ENCODE results near the gene FAM3B.

FAM3B gene

DNA sequence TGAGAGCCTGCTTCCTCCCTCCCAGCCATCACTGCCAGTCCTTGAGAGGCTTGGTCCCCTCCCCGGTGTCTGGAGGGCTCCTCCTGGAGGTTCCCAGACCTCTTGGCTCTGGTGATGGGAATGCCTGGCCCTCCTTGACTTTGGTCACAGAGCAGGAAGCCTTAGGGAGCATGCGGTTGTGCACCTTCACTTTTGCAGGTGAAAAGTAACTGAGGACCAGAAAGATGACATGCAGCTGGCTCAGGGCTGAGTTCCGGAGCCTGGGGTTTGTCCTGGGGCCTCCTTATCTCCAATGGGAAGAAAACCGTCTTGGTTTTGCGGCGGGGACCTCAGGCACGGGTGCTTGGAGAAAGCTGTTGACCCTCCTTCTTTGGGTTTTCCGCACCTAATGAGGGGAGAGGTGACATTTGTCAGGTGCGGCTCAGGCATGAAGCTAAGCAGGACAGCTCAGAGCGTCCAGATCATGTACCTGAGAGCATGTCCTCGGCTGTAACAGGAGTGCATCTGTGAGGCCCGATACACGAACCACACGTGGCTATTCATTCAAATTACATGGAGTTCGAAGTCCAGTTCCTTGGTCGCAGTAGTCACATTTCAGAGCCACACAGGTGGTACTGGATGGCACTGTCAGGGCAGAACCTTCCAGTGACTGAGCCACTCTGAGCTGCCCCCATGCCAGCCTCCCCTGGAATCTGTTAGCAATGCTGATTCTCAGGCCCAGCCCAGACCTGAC is 44.6 kb downstream of the FAM3B start:
- H3K4me3 ChIP-seq (ENCODE audit: low read depth, low read length): no peak overlapping the region
- TF ChIP-seq, protein P1, sequence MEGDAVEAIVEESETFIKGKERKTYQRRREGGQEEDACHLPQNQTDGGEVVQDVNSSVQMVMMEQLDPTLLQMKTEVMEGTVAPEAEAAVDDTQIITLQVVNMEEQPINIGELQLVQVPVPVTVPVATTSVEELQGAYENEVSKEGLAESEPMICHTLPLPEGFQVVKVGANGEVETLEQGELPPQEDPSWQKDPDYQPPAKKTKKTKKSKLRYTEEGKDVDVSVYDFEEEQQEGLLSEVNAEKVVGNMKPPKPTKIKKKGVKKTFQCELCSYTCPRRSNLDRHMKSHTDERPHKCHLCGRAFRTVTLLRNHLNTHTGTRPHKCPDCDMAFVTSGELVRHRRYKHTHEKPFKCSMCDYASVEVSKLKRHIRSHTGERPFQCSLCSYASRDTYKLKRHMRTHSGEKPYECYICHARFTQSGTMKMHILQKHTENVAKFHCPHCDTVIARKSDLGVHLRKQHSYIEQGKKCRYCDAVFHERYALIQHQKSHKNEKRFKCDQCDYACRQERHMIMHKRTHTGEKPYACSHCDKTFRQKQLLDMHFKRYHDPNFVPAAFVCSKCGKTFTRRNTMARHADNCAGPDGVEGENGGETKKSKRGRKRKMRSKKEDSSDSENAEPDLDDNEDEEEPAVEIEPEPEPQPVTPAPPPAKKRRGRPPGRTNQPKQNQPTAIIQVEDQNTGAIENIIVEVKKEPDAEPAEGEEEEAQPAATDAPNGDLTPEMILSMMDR (IDR thresholded peaks at IDR 0.05; ENCODE audit: borderline replicate concordance, insufficient read depth, low read depth, low read length): no peak

DNA sequence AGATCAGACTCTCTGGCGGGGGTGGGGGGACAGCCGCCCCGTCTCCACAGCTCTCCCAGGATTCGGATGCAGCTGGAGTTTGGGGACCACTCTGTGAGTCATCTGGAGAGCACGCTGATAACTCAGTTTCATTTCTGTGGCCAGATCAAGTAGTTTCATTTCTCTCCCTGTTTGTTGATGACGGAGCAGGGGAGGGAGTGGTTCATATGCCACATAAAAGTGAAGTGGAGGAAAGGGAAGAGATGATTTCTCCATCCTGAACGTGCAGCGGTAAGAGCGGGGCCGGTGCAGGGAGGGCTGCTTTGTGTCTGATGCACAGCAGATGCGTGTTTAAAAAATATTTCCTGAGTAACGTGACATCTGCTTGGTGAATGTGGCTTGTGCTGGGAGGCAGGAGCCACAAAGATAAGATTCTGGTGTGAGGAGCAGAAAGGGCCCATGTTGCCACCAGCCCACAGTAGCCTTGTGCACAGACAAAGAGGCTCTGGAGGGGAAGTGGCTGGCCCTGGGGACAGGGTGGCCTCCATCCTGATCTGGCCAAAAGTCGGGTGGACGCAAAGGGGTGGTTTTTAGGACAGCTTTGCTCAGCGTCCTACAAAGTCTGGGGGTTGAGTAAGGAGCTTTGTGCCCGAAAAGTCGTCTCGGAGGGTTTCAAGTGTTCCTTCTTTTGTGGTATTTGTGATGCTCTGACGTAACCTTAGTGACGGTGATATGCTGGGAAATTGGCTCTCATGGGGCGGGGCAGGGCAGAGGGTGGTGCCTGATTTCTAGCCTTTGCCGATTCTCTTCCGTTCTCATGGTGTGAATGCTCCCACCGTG is 45.4 kb downstream of the FAM3B start, which contains the start of gene MX2:
Gene MX2, plus strand, starts transcription at position 242 of the 819 bp plus-strand sequence. CDS start 14,880 bp downstream, outside the sequence.
- peak within 1 kb of the TSS; percentile 50 for H3K4me3 ChIP-seq (ENCODE audit: low read depth, low read length)
- TF ChIP-seq, protein P1 (IDR thresholded peaks at IDR 0.05; ENCODE audit: borderline replicate concordance, insufficient read depth, low read depth, low read length): no peak

DNA sequence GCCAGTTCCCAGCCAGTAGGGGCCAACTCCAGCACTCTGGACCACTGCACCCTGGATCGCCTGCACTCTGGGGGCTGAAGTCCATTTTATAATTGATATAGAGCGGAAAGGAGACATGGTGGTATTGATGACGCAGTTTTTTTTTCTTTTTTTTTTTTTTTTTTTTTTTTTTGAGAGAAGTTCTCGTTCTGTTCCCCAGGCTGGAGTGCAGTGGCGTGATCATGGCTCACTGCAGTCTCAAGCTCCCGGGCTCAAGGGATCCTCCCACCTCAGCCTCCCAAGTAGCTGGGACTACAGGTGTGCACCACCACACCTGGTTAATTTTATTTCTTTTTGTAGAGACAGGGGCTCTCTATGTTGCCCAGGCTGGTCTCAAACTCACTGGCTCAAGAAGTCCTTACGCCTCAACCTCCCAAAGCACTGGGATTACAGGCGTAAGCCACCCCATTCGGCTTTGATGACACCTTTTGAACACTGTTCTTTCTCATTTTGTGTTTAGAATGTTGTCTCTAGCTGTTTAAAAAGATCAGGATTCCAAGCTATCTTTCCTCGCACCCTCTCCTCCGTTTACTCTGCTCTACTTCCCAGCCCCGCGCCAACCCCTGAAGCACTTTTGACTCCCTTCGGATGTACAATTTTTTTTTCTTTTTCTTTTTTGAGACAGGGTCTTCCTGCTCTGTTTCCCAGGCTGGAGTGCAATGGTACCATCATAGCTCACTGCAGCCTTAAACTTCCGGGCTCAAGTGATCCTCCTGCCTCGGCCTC is 46.2 kb downstream of the FAM3B start:
- TF ChIP-seq, protein P1 (IDR thresholded peaks at IDR 0.05; ENCODE audit: borderline replicate concordance, insufficient read depth, low read depth, low read length): no peak
- peak overlapping the region; percentile 50 for H3K4me3 ChIP-seq (ENCODE audit: low read depth, low read length)

DNA sequence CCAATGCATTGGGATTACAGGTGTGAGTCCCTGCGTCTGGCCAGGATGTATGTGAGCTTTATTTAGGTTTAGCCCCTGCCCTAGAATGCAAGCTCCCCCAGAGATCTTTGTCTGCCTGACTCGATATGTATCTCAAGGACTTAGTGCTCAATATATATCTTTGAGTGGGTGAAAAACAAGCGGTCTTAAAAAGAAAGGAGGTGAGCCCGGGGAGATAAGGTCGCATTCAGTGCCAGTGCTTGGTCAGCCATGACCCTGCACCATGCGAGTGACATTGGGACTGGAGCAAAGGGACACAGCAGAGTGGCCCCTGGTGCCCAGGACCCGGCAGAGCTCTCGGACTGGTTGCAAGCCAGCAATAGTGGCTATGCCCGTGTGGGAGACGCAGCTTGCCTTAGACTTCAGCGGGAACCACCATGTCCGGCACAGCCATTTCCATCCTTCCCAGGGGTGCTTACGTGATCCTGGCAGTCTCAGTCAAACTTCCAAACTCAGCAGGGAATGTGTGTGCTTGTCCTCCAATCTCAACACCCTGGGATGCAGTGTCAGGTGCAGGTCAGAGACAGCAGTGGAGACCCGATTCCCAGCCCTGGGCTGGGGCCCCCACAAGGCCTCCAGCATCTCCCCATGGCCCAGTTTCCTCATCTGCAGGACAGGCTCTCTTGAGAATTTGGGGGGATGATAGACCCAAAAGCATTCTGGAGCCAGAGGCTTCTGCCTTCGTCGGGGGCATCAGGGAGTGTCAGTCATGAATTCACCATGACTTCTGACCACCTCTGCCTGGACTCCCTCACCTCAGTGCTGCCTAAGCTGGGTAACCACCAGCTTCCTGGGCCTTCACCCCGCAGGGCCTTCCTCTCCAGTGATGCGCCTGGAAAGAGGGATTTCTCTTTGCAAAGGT is 47.0 kb downstream of the FAM3B start:
- no peak overlapping the region for H3K4me3 ChIP-seq (ENCODE audit: low read depth, low read length)
- TF ChIP-seq, protein P1 (IDR thresholded peaks at IDR 0.05; ENCODE audit: borderline replicate concordance, insufficient read depth, low read depth, low read length): no peak

DNA sequence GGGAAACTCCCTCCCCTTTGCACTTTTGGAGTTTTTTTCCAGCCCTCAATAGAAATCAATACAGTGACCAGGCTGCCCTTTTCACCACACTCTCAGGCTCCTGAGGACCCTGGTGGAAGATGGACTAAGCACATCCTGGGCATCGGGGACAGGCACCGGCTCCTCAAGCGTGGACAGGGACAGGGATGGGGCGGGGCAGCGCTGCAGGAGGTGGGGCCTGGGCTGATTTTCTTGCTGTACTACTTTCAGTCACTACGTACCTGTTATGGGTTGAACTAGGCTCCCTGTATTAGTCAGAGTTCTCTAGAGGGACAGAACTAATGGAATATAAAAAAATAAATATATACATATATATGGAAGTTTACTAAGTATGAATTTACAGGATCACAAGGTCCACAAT is 47.7 kb downstream of the FAM3B start:
- H3K4me3 ChIP-seq (ENCODE audit: low read depth, low read length): no peak overlapping the region
- TF ChIP-seq, protein P1 (IDR thresholded peaks at IDR 0.05; ENCODE audit: borderline replicate concordance, insufficient read depth, low read depth, low read length): no peak
